ELR (cell line): Measurements from ENCODE around the gene SEC31A.
"Not testable (repeated sequence)": the region's sequence is repeated elsewhere in the genome, so short reads cannot be mapped to it uniquely, and the experiment has no call there.

Source experiments
- DNase-seq: peaks from one replicate; pipeline ENCODE4 v3.0.0-alpha.2; 2015; ENCODE audit warnings: low read depth

Gene SEC31A

DNA sequence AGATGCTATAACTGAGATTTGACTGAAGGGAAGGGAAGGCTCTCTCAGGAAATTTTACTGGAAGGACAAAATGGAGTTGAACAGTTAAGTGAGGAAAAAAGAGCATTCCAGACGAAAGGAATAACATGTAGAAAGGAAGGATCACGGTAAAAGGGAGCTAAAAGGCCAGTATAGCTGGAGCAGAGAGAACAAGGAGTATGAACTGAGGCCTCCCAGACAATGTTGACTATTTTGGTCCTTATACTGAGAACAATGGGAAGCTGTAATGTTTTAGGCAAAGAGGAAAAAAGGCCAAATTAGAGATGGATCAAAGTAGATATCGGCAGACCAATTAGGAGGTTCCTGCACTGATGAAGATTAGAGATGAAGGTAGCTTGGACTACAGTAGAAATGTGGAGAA lies 65.5 kb downstream of the SEC31A start:
- DNase-seq = no peak

DNA sequence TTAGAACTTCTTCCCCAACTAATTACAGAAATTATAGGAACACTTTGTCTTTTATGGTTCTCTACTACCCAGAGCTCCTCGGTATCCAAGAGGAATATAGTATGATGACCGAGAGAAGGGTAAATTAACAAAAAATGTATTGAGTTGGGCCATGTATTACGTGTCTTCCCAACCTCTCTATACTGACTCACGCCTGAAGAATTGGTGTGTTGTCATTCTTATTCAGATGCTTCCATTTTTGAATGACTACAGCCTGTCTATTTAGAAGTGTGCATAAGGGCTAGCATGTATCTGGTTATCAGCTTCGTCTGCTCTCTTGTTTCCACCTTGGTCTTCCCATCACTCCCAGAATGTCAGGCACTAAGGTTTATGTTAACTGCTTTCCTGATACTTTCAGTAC lies 67.9 kb downstream of the SEC31A start:
- peak; percentile 88 for DNase-seq

DNA sequence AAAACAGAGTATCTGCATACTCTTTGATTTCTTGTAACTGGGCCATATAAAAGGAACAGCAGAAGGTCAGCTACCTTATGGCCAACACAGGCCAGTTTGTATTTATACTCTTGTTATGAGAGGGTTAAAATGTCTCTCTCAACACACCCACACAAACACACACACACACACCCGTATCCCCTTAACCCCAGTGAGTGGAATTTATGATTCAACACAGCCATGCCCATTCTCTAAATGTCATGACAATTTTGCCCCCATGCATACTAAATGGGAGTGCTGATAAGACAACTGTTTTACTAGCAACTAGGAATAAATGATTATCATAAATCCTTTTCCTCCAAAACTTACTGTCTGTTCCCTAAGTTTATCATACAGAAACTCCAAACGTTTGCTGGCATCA lies 70.3 kb downstream of the SEC31A start:
- no peak for DNase-seq

DNA sequence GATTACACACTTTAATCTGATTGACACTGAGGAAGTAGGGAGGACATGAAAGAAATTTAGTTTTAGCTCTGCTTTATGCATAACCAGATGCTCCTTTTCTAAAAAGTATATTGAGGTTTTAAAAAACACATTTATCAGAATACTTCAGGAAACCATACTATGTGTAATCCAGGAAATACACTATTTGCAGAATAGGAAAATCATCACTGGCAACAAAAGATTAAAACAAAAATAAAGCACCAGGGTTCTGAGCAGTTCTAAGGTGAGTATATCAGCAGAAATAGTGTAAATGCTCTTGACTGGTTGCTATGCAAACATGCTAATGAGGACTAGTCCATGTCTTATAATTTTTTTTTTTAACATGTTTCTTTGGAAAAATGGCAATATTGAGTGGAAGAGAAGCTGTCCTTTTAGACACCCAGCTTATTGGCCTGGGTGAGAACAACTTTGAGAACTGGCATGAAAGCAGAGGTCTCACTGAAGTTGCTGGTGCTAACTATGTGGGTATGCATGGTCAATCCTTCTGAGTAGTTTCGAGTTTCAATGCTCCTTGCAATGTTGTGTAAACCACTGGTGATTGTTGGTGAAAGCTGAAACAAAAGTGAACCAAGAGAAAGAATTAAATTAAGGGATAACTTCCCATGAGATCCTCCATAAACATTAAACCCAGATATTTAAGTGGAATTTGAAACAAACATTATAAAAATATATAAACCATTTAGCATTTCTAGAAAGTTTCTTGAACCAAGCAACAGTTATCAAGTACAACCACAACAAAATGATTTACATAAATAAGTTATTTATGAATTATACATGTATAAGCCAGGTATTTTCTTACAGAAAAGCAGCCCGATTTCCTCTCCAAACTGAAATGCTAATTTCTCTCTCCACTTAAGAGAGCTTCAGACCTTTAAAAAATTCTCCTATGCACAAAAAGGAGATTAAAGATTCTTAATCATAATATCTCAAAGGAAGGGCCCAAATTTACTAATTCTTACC lies 72.0 kb downstream of the SEC31A start:
- DNase-seq = no peak

DNA sequence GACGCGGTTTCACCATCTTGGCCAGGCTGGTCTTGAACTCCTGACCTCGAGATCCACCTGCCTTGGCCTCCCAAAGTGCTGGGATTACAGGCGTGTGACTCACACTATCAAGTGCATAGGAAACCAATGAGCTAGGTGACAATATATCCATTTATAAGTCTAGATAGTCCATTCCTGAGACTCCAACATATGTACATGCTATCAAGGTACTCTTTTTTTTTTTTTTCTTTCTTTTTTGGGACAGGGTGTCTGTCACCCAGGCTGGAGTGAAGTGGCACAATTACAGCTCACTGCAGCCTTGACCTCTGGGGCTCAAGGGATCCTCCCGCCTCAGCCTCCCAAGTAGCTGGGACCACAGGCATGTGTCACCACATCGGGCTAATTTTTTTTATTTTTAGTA lies 74.1 kb downstream of the SEC31A start:
- DNase-seq = not testable (repeated sequence)

DNA sequence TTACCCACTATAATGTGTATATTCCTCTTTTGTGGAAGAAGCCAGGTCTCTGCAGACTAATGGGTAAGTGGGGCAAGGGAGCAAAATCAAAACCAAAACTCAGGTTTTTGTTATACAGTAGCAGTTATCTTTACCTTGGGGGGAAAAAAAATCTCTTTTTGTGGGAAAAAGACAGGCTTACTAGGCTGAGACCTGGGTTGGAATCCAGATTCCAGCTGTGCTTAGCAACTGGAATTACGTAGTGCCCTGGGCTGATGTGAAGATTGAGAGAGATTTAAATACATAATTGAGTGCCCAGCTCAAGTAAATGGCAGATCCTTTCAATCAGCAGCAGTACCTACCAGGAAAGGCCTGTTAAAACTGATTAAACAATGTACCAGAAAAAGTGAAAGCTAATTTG lies 76.9 kb downstream of the SEC31A start:
- DNase-seq = no peak

DNA sequence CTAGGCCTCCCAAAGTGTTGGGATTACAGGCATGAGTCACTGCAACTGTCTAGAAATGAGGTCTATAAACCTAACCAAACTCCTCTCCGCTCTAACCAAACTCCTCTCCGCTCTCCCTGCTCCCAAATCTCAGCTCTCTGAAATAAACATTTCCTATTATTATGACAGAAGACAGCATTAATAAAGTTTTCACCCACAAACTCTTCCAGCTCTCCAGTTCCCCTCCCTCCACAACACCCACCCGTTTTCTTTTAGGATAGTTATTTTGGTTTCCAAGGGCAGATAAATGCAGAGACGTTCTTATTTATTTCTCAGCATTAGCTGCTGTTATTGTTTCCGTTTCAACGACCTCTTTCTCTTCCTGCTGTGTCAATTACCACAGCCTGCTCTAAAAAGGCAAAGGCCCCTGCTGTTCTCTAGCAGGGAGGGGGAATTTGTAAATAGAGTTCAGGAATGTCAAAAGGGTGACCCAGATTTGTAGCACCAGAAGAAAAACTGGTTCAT lies 79.1 kb downstream of the SEC31A start:
- DNase-seq = no peak

DNA sequence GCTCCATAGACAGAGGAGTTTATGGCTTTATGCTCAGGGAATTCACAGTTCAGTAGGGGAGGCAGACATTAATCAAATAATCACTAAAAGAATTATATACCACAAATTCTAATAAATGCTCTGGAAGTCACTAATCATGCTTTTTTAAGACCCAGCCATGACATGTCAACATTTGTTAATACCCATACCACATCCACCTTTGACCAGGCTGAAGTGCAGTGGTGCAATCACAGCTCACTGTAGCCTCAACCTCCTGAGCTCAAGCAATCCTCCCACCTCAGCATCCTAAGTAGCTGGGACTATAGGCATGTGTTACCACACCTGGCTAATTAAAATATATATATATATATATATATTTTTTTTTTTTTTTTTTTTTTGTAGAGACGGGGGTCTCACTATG lies 79.6 kb downstream of the SEC31A start:
- DNase-seq = no peak

DNA sequence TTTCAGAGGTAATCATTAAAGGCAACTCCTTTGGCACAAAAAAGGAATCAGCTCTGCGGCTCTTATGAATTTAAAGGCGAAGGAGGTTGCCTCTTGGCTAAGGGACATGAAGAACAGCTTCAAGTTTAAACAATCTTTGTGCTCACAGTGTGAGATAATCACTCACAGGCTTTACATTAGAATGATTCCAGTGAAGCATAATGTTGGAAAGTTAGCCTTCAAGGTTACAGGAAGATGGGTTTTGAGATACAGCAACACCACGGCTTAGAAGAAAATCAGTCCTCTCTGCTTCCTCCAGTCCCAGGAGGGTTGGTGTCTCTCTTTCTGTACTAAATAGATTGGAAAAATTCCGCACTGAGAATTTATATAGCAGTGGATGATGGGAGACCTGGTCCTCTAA lies 80.8 kb downstream of the SEC31A start:
- no peak for DNase-seq

DNA sequence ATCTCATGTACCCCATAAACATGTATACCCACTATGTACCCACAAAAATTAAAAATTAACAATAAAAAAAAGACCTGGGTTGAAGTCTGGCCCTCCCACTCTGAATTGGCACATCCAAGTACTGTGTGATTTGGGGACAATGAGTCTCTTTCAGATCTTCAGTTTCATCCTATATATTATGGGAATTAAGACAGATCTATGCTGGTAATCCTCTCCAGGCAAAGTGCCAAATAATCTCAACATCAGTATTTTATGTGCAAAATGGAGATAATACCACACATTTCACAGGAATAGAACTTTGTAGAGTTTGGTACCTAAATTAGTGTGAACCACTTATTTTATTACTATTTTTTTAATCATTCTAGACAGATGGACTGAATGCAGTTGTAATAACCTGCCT lies 81.3 kb downstream of the SEC31A start:
- DNase-seq = no peak

DNA sequence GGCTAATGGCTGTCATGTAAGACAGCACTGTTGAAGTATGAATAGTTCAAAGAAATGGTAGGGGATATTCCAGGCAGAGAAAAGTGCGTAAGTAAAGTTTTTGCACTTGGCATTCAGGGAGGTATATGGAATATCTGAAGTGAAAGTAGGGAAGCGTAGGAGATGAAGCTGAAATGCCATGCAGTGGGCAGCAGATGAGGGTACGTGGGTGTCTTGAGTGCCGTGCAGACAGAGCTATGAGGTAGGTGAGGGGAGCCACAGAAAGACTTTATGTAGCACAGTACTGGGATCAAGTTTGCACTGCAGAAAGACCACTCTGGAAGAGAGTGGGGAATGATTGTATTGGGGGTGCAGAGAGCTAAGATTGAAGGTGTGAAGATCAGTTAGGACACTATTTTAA lies 87.2 kb downstream of the SEC31A start:
- no peak for DNase-seq

DNA sequence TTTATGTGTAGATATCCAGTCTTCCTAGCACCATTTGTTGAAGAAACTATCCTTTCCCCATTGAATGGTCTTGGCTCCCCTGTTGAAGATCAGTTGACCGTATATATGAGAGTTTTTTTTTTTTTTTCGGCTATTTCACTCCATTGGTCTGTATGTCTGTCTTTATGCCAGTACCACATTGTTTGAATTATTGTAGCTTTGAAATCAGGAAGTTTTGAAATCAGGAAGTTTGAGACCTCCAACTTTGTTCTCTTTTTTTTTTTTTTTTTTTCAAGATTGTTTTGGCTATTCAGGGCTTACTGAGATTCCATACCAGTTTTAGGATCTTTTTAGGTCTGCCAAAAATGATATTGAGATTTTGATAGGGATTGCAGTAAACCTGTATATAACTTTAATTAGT lies 88.0 kb downstream of the SEC31A start:
- no peak for DNase-seq

DNA sequence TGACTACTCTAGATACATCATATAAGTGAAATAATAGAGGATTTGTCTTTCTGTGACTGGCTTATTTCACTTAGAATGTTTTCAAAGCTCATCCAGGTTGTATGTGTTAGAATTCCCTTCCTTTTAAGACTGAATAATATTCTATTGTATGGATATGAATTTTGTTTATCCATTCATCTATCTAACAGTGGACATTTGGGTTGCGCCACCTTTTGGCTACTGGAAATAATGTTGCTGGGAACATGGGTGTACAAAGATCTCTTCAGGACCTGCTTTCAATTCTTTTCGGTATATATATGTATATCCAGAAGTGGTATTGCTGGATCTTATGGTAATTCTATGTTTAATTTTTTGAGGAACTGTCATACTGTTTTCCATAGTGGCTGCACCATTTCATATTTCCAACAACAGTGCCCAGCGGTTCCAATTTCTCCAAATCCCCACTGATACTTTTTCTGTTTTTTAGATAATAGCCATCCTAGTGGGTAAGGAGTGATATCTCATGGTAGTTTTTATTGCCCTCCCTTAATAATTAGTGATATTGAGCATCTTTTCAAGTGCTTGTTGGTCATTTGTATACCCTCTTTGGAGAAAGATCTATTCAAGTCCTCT lies 88.9 kb downstream of the SEC31A start:
- peak; percentile 54 for DNase-seq

DNA sequence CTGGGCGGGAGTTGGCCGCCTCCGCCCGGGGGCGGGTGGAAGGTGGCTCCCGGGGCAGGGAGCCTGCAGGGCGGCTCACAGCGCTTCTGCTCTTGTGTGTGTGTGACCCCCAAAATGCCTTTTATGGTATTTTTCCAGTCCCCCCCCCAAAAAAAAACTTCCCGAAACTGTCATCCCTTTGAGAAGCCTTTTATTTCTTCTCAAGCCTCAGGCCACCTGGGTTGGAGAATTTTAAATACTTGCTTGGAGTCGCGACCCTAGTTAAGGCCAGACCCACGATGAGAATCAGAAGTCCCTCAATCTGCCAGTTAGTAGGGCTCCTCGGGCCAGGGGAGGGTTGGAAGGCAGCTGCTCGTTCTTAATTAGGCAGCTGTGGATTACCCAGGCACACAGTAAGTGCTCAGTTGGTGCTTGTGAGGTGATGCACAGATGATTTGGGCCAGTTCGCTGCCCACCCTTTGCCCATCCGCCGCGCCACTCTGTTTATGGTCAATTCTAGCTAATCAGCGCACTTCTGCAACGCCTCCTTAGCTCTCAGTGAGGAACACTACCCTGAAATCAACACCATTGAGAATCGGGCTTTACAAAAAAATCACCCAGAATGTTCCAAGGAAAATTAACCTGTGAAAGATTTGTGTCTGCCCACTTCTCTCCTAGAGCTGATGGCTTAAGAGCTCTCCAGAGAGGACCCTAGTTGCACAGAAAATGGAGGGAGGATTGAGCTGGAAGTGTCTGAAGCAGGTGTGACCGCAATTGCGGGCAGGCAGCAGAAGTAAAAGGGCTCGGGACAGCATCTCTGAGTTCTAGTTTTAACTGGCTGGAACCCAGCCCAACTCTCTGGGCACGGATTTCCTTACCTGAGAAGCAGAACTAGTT lies 91.7 kb downstream of the SEC31A start:
- DNase-seq = peak; percentile 19

DNA sequence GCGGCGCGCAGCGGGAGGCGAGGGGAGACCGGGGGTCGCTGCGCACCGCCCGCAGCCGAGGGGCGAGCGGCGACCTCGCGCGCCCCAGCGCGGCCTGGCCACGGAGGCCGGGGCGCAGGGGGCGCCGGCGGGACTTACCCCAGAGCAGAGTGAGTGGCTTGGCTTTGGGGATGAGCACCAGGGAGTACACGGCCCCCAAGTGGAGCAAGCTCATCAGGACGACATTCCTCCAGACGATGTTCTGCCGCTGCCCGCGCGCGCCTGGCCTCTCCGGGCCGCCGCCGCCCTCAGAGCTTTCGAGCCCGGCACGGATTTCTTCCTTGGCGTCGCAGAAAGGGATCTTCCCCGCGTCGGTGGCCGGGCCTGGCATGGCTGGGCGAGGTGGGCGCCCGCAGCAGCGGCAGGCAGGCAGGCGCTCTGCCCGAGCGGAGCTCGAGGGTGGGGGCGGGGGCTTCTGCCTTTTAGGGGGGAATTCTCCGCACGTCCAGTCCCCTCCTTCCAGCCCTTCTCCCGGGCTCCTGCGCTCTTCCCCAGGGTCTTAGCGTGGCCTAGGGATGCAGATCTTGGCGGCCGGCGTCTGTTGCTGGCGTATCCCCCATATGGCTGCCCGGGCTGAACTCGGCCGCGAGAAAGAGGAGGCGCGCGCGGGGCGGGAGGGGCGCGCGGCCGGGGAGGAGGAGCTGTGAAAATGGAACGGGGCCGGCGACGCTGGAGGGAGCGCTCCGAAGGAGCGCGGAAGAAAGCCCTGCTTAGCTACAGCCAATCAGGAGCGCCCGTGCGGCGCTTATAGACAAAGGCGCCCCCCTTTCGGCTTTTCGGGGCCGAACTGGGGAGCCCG lies 92.6 kb downstream of the SEC31A start, which contains the start of gene SCD5:
Gene SCD5, minus strand, starts transcription at position 629 of the 838 bp plus-strand sequence. Its CDS starts 259 bp downstream, at position 370.
- peak; percentile 88 for DNase-seq

DNA sequence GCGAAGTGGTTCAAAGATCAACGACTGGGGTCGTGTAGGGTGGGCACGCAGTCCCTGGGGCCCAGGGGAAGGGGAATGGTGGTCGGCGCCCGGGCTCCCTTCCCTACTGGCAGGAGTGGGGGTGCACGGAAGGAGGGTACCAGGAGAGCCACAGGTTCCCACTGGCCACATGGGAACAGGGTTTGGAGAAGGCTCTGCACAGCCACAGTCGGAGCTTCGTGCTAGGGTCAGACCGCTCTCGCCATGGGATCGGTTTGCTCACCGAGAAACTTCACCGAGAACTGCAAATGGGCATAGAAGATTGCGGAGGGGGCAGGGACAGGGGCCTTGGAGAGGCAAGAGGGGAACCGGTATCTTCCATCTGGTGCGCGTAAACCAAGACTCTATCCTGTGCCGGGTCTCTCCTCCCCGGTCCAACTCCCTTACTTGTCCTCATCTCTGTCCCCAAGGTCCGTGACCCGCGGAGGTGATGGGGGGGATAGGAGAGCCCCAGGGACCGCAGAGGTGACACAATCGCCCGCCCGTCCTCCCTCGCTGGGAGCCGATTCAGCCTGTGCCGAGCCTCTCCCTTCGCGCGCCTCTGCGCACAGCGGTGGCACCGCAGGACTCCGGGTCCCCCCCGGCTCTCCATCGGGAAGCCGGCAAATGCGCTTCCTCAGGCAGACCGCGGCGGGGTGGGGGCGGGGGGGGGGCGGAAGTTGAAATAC lies 93.4 kb downstream of the SEC31A start:
- peak; percentile 55 for DNase-seq

DNA sequence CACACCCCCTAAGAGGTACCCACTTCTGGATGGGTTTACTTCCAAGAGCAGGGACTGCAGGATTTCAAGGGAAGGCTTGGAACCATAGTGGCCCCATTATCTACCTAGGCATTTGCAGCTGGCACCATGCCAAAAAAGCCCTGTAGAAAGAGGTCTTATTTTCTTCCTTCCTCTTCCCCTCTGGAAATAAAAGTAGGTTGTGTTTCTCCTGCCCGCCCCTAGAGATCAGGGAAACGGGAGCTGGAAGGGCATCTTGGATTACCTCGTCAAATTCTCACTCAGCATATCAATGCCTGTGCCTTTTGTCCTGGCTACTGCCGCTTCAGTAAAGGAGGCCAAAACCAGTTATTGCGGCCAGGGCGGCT lies 93.9 kb downstream of the SEC31A start:
- DNase-seq = peak; percentile 23

DNA sequence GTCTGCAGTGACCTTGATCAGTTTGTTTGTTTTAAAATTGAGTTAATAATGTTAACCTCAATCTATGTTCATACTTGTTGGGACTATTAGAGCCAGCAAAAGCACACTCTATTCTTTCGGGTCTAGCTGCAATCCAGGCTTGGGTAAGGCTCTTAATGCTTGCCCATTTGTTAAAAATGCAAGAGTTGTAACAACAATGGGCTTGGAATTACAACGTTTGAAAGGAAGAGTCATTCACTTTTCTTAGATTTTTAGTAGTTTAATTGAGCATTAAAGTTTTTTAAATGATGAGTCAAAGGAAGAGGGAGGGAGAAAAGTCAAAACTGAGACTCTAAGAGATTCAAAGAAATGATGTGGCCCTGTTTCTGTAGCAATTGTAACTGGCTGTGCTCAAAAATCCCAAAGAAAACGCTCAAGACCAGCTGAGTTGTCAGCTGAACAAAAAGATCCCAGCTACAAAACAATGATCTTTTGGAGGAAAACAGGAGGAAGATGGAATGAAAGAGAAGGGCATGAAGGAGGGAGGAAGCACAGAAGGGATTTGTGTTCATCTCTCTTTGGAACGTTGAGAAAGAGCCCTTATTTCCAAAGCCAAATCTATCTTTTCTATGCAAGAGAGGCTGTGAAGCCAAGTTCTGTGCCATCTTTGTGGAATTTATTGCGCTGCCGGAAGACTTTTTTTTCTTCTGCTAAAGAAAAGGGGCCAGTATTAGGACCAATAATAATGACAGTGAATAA lies 97.9 kb downstream of the SEC31A start:
- DNase-seq = no peak

DNA sequence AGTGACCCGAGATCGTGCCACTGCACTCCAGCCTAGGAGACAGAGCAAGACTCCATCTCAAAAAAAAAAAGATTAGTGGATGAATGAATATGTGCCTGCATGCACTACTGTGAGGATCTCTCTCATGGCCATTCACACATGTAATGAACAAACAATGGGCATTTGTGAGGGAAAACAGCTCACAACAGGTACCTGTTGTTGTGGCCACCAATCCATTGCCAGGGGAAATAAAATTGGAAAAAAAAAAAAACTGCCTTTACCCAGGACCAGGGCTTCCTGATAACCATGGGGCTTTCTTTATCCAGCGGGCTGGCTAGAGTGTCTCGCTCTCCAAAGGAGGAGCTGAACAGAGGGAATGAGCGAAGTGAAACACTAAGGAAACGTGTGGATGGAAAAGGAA lies 99.8 kb downstream of the SEC31A start:
- no peak for DNase-seq
